ENCODE results near the gene REG3A.

REG3A gene

DNA sequence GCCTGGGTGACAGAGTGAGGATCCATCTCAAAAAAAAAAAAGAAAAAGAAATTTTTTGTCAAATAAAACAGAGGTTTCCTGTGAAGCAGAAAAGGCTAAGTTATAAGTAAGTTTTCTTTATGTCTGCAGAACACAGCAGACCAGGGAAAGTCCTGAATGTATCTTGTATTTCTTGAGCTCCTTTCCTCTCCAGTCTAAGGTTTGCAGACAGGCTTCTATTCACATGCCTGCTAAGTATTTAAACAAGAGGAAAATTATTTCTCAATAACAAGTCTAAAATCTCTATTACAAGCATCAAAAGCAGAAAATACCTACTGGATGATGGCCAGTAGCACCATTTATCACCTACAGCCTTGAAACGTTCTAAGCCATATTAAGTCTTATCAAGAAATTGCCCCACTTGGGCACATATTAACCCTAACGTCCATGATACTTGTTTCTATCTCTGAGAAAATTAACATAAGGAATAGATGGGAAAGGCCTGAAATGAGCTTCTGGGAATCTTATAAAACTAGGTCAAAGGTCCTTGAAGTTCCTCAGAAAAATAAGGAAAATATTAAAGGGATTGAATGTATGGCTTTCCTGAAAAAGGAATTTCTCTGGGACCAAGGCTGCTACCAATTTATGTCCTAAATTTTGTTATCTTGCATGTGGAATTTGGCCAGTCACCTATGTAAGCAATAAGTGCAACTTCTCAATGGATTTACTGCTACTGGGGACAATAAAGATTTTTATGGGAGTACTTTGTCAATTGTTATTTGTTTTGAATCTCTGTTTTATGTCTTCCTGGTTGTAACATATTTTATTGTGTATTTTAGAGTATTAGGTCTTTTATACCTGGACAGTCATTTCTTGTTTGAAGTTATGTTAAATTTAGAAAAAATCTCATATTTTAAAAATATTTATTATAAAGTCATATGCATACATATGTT lies 42.3 kb downstream of the REG3A start:
- DNase-seq = no peak

- no peak for DNase-seq
Measured at GRCh38 chr2:79114797-79115494, 44.6 kb downstream of the REG3A start.

DNA sequence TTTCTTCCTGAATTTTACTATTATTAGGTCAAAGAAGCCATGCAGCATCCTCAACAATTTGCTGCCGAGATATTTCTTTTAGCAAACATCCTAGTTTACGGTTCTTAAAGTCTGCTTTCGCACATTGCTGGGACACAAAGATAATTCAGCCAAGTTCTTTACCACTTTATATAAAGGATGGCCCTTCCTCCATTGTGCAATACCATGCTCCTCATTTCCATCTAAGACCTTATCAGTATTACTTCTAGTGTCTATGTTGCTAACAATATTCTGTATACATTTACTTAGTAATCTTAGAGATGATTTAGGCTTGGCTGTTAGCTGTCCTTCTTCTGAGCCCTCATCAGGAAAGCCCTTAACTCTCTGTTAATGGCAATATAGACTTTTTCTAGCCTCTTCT lies 47.3 kb downstream of the REG3A start:
- DNase-seq = no peak

Data from NCI-H1092 treated with DMSO at 0.1 percent for 48 hours (cell line).